ENCODE measurements around the gene LRCH1. TPM values are rescaled to one million over a fixed set of nuclear protein-coding genes. Genes with fewer than 3 reads are reported as not detected.

LRCH1 gene
- total RNA-seq, 1 donor from 2014 or later: 3.4 TPM

DNA sequence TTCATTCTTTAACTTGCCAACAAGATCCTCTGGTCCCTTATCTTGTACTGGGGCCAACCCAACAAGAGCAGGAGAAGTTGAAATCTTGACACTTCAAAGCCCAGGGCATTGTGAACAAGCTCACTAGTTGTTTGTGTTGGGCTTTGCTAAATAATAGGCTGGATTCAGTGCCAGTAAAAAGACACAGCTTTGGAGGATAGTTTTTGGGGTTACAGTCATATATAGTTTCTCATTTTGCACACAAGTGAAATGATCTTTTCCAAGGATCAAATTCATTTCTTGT, 30.3 kb upstream of the LRCH1 start:
- Histone ChIP-seq H3K4me3 (ENCODE audit: low read depth, low read length) (no peak overlapping the region), H3K36me3 (ENCODE audit: control insufficient read depth, insufficient read depth, low read length) (no peaks in the 10 kb centered on the region), H3K27me3 (ENCODE audit: control insufficient read depth, insufficient read depth, low read length) (peaks cover 2% of the 10 kb centered on the region)
- FAIRE-seq (no peak), DNase-seq (ENCODE audit: low read depth) (no peak)
- TF ChIP-seq, protein P1, sequence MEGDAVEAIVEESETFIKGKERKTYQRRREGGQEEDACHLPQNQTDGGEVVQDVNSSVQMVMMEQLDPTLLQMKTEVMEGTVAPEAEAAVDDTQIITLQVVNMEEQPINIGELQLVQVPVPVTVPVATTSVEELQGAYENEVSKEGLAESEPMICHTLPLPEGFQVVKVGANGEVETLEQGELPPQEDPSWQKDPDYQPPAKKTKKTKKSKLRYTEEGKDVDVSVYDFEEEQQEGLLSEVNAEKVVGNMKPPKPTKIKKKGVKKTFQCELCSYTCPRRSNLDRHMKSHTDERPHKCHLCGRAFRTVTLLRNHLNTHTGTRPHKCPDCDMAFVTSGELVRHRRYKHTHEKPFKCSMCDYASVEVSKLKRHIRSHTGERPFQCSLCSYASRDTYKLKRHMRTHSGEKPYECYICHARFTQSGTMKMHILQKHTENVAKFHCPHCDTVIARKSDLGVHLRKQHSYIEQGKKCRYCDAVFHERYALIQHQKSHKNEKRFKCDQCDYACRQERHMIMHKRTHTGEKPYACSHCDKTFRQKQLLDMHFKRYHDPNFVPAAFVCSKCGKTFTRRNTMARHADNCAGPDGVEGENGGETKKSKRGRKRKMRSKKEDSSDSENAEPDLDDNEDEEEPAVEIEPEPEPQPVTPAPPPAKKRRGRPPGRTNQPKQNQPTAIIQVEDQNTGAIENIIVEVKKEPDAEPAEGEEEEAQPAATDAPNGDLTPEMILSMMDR (IDR thresholded peaks at IDR 0.05; ENCODE audit: insufficient read depth, low read length, severe bottlenecking): no peak

DNA sequence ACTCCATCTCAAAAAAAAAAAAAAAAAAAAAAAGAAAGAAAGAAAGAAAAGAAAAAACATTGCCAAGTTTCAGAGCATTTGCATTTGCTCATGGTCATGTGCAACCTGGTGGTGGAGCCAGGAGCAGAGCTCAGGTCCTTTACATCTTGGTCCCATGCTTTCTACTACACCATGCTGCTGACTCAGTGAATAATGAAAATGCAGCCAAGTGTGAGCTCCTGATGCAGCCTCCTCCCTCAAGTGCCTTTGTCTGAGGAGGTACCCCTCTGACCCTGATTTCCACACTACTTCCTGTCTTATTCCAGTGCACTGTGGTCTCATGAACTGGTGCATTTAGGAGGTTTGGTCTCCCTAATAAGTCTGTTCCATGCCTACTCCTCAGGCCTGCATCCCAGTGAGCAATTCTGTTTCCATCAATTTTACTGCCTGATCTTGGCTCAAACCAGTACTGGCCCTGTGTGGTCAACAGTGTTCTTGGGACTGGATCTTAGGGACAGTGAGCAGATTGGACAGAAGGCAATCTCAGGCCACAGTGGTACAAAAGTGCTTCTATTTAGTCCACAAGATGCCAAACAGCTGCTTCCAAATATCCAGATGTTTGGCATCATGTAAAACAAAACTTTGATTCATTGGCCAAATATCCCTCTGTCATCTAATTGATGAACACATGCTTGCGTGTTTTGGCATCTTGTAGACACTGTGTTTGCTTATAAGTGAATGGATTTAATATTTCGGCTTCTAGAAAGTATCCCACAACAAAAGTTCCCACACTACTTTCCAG, 28.8 kb upstream of the LRCH1 start:
- no peak for FAIRE-seq
- Histone ChIP-seq H3K27me3 (ENCODE audit: control insufficient read depth, insufficient read depth, low read length) (peaks cover 2% of the 10 kb centered on the region), H3K4me3 (ENCODE audit: low read depth, low read length) (no peak overlapping the region), H3K36me3 (ENCODE audit: control insufficient read depth, insufficient read depth, low read length) (no peaks in the 10 kb centered on the region)
- TF ChIP-seq, protein P1 (IDR thresholded peaks at IDR 0.05; ENCODE audit: insufficient read depth, low read length, severe bottlenecking): no peak
- no peak for DNase-seq (ENCODE audit: low read depth)

DNA sequence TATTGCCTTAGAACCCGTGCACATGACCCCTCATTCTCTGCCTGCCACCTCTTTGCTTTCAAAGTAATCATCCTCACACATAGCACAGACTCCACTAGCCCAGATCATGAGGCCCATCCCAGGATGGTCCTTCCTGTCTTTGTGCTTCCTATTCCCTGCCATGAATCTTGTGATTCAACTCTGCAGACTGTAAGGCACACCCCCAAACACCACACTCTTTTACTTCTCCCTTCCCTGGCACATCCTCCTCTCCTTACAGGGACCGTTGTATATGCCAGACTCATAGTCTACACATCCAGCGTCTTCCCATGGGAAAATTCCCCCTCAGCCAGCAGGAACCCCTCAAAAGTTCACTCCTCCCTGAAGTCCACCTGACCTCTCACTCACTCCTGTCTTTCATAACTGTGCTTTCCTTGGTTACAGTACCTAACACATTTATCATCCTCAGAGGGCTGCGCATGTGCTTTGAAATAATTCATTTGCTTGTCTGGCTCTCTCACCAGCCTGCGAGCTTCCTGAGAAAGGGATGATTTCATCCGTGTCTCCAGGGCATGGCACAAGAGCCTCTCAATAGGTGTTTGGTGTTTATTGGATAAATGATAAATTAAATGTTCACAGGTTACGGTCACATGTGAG, 26.8 kb upstream of the LRCH1 start:
- TF ChIP-seq, protein P1 (IDR thresholded peaks at IDR 0.05; ENCODE audit: insufficient read depth, low read length, severe bottlenecking): no peak
- DNase-seq (ENCODE audit: low read depth) (no peak), FAIRE-seq (peak; percentile 28)
- Histone ChIP-seq H3K4me3 (ENCODE audit: low read depth, low read length) (no peak overlapping the region), H3K27me3 (ENCODE audit: control insufficient read depth, insufficient read depth, low read length) (peaks cover 2% of the 10 kb centered on the region), H3K36me3 (ENCODE audit: control insufficient read depth, insufficient read depth, low read length) (no peaks in the 10 kb centered on the region)

DNA sequence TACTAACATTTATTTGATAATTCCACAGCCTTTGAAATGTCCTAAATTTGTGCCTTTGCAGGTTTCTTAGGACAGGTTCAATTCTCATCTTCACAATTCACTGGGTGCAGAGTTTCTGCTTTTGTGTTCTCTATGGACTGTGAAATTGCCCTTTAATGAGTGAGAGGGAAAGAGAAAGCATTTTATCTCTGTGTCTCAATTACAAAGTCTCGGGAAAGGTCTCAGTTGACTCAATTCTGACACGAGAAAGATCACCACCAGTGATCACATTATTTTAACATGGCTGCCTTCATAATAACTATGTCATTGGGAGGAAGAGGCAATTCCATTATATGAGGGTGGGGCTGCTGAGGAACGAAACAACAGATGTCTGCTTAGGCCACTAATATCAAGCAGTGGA, 26.2 kb upstream of the LRCH1 start:
- FAIRE-seq (no peak), DNase-seq (ENCODE audit: low read depth) (no peak)
- Histone ChIP-seq H3K36me3 (ENCODE audit: control insufficient read depth, insufficient read depth, low read length) (no peaks in the 10 kb centered on the region), H3K4me3 (ENCODE audit: low read depth, low read length) (no peak overlapping the region), H3K27me3 (ENCODE audit: control insufficient read depth, insufficient read depth, low read length) (peaks cover 2% of the 10 kb centered on the region)
- TF ChIP-seq, protein P1 (IDR thresholded peaks at IDR 0.05; ENCODE audit: insufficient read depth, low read length, severe bottlenecking): no peak

DNA sequence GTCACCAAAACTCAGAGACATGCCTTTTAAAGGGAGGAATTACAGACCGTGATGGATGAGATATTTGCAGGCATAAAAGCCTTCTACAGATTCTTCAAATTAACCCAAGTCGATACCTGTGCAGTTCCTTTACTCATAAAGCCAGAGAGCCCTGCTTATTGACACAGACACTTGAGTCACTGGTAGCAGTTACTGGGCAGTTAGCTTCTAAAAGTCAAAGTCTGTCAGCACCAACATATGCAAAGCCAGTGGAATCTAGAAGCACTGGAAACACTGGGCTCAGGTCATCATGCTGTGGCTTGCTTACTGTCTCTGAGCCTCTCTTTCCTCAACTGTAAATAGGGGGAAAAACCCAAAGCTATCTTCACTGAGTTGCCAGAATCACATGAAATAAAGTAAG, 25.7 kb upstream of the LRCH1 start:
- peaks cover 2% of the 10 kb centered on the region for H3K27me3 ChIP-seq (ENCODE audit: control insufficient read depth, insufficient read depth, low read length)
- H3K36me3 ChIP-seq (ENCODE audit: control insufficient read depth, insufficient read depth, low read length): no peaks in the 10 kb centered on the region
- DNase-seq (ENCODE audit: low read depth) (peak; percentile 74), FAIRE-seq (no peak)
- TF ChIP-seq, protein P1 (IDR thresholded peaks at IDR 0.05; ENCODE audit: insufficient read depth, low read length, severe bottlenecking): no peak
- H3K4me3 ChIP-seq (ENCODE audit: low read depth, low read length): no peak overlapping the region

Data from bronchial epithelial cell (primary cell).